MM.1S (cell line): ENCODE measurements around the gene OR2D2.

Experiments
- DNase-seq: peaks from one replicate; pipeline ENCODE4 v3.0.0-alpha.2; 2015
- H2AFZ ChIP-seq: fragments of 300-600 bp; sonication (generic); 2 replicates; pipeline ENCODE4 v1.6.0; 2016; ENCODE audit warnings: antibody characterized with exemption, low read length
- H3F3A ChIP-seq: fragments of 300-600 bp; sonication (generic); 2 replicates; pipeline ENCODE4 v1.6.1; 2016; ENCODE audit warnings: mild to moderate bottlenecking, antibody characterized with exemption, low read length, moderate library complexity, mixed read lengths; ENCODE audit not compliant: insufficient read depth
- H3K27ac ChIP-seq: fragments of 300-600 bp; sonication (generic); 2 replicates; pipeline ENCODE4 v1.5.1; 2016; ENCODE audit warnings: mild to moderate bottlenecking, low read length
- H3K27me3 ChIP-seq: fragments of 300-600 bp; sonication (generic); replicated peaks from 2 replicates; pipeline ENCODE4 v1.6.0; 2016; ENCODE audit warnings: low read length; ENCODE audit not compliant: insufficient read depth
- H3K36me3 ChIP-seq: fragments of 300-600 bp; sonication (generic); replicated peaks from 2 replicates; pipeline ENCODE4 v1.6.1; 2016; ENCODE audit warnings: mild to moderate bottlenecking, low read length, mixed read lengths; ENCODE audit not compliant: insufficient read depth
- H3K4me1 ChIP-seq: fragments of 300-600 bp; sonication (generic); 2 replicates; pipeline ENCODE4 v1.6.1; 2016; ENCODE audit warnings: low read length, mixed read lengths
- H3K4me2 ChIP-seq: fragments of 300-600 bp; sonication (generic); 2 replicates; pipeline ENCODE4 v1.6.0; 2016; ENCODE audit warnings: low read depth, low read length
- H3K4me3 ChIP-seq: fragments of 300-600 bp; sonication (generic); 2 replicates; pipeline ENCODE4 v1.5.1; 2016; ENCODE audit warnings: low read length, mixed read lengths
- H3K79me2 ChIP-seq: fragments of 300-600 bp; sonication (generic); 2 replicates; pipeline ENCODE4 v1.6.1; 2016; ENCODE audit warnings: mixed run types, low read length, mixed read lengths
- H3K9ac ChIP-seq: fragments of 300-600 bp; sonication (generic); 2 replicates; pipeline ENCODE4 v1.6.1; 2016; ENCODE audit warnings: low read length, mixed read lengths
- H3K9me2 ChIP-seq: fragments of 300-600 bp; sonication (generic); replicated peaks from 2 replicates; pipeline ENCODE4 v1.6.1; 2016; ENCODE audit warnings: mild to moderate bottlenecking, low read length, mixed read lengths; ENCODE audit not compliant: insufficient read depth
- H3K9me3 ChIP-seq: fragments of 300-600 bp; sonication (generic); replicated peaks from 2 replicates; pipeline ENCODE4 v1.6.1; 2016; ENCODE audit warnings: mild to moderate bottlenecking, low read length, mixed read lengths; ENCODE audit not compliant: insufficient read depth
- H4K20me1 ChIP-seq: fragments of 300-600 bp; sonication (generic); 2 replicates; pipeline ENCODE4 v1.6.1; 2016; ENCODE audit warnings: mild to moderate bottlenecking, low read length, moderate library complexity, mixed read lengths; ENCODE audit not compliant: insufficient read depth
- EZH2 ChIP-seq: fragments of 300-600 bp; sonication (generic); optimal IDR thresholded peaks from 2 replicates; pipeline ENCODE3; 2017; ENCODE audit warnings: low read depth, mild to moderate bottlenecking, antibody characterized with exemption, low read length, mixed read lengths
- EZH2phosphoT487 ChIP-seq: fragments of 300-600 bp; sonication (generic); IDR thresholded peaks from 2 replicates; pipeline ENCODE4 v1.6.1; 2018; ENCODE audit warnings: antibody characterized with exemption, low read length
- TF ChIP-seq, protein P1 (sequence below): fragments of 300-600 bp; sonication (generic); IDR thresholded peaks from 2 replicates; pipeline ENCODE4 v1.5.1; 2016; ENCODE audit warnings: antibody characterized with exemption, low read length, mixed read lengths

The OR2D2 gene

GRCh38 chr11:6920702-6921101, 28.4 kb upstream of the OR2D2 start, which contains the start of gene OR2D3:
Gene OR2D3, plus strand, starts transcription at chr11:6921002. Its CDS starts 0 bp downstream, at chr11:6921002.
- Histone ChIP-seq H3K4me1 (no peaks in the 10 kb centered on the region), H3K27ac (no peak within 1 kb of the TSS), H3K27me3 (no peaks in the 10 kb centered on the region), H3K4me3 (no peak within 1 kb of the TSS), H2AFZ (no peak within 1 kb of the TSS), H3K36me3 (no peaks in the 10 kb centered on the region), H3K79me2 (no peaks in the 10 kb centered on the region), H4K20me1 (no peaks in the 10 kb centered on the region), H3K9me3 (no peaks in the 10 kb centered on the region), H3K4me2 (no peak within 1 kb of the TSS), H3K9ac (no peak within 1 kb of the TSS), H3F3A (peaks cover 4% of the 10 kb centered on the region; the same call in 1 of the 2 replicates), H3K9me2 (no peaks in the 10 kb centered on the region)
- DNase-seq: no peak
- TF ChIP-seq, protein P1, sequence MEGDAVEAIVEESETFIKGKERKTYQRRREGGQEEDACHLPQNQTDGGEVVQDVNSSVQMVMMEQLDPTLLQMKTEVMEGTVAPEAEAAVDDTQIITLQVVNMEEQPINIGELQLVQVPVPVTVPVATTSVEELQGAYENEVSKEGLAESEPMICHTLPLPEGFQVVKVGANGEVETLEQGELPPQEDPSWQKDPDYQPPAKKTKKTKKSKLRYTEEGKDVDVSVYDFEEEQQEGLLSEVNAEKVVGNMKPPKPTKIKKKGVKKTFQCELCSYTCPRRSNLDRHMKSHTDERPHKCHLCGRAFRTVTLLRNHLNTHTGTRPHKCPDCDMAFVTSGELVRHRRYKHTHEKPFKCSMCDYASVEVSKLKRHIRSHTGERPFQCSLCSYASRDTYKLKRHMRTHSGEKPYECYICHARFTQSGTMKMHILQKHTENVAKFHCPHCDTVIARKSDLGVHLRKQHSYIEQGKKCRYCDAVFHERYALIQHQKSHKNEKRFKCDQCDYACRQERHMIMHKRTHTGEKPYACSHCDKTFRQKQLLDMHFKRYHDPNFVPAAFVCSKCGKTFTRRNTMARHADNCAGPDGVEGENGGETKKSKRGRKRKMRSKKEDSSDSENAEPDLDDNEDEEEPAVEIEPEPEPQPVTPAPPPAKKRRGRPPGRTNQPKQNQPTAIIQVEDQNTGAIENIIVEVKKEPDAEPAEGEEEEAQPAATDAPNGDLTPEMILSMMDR: no peak
- TF ChIP-seq EZH2phosphoT487 (no peak), EZH2 (no peak)

DNA sequence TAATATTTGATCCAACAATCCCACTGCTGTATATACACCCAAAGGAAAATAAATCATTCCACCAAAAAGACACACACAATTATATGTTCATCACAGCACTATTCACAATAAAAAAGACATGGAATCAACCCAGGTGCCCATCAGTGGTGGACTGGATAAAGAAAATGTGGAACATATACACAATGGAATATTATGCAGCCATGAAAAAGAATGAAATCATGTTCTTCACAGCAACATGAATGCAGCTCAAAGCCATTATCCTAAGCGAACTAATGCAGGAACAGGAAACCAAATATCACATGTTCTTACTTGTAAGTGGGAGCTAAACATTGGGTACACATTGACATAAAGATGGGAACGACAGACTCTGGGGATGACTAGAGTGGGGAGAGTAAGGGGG, 27.4 kb upstream of the OR2D2 start:
- H3K36me3 ChIP-seq: no peaks in the 10 kb centered on the region
- no peak overlapping the region for H2AFZ ChIP-seq
- H3K4me2 ChIP-seq: no peak overlapping the region
- TF ChIP-seq EZH2phosphoT487 (no peak), EZH2 (no peak)
- TF ChIP-seq, protein P1: no peak
- H3F3A ChIP-seq: no peaks in the 10 kb centered on the region
- H3K9ac ChIP-seq: no peak overlapping the region
- no peak overlapping the region for H3K4me3 ChIP-seq
- H3K27ac ChIP-seq: no peak overlapping the region
- no peaks in the 10 kb centered on the region for H3K9me2 ChIP-seq
- no peaks in the 10 kb centered on the region for H3K27me3 ChIP-seq
- H4K20me1 ChIP-seq: no peaks in the 10 kb centered on the region
- H3K9me3 ChIP-seq: no peaks in the 10 kb centered on the region
- no peaks in the 10 kb centered on the region for H3K4me1 ChIP-seq
- no peak for DNase-seq
- H3K79me2 ChIP-seq: no peaks in the 10 kb centered on the region

DNA sequence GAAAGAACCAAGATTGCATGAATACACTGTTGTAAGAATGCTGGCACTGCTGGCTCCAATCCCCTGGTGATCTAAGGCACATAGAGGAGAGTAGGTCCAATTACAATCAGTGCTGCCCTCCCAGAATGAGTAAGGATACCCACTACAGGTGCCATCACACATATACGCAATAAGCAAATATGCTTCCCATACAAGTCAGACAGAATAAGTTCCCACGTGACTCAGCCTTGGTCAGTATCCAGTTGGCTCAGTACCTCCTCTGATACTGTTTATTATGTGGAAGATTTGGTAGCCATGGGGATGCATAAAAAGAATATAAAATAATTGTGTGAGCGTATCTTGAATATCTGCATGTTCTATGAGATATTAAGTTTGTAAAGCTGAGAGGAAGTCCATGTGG, 19.6 kb upstream of the OR2D2 start:
- Histone ChIP-seq H3K9me3 (no peaks in the 10 kb centered on the region), H3K4me3 (no peak overlapping the region), H3K36me3 (no peaks in the 10 kb centered on the region), H3K9me2 (no peaks in the 10 kb centered on the region), H3K9ac (no peak overlapping the region), H3K27me3 (no peaks in the 10 kb centered on the region), H3F3A (no peaks in the 10 kb centered on the region), H3K4me2 (no peak overlapping the region), H4K20me1 (no peaks in the 10 kb centered on the region), H2AFZ (no peak overlapping the region), H3K79me2 (no peaks in the 10 kb centered on the region), H3K27ac (no peak overlapping the region), H3K4me1 (no peaks in the 10 kb centered on the region)
- DNase-seq: no peak
- TF ChIP-seq, protein P1: no peak
- no peak for TF ChIP-seq EZH2phosphoT487
- TF ChIP-seq EZH2: no peak
